HepG2 (cell line): ENCODE data around the gene HNRNPA1. TPM values are rescaled to one million over a fixed set of nuclear protein-coding genes. Genes with fewer than 3 reads are reported as not detected.

Experiments used
- FLYWCH1 ChIP-seq: sonication (generic); formaldehyde crosslinking; IDR thresholded peaks from 2 replicates; pipeline ENCODE4 v1.8.1; 2023; ENCODE audit warnings: mild to moderate bottlenecking, missing genetic modification reagents
- MAZ ChIP-seq, 2 experiments: sonication (generic) in 1 of 2; formaldehyde crosslinking in 1 of 2; IDR thresholded peaks; 2 replicates each; pipeline versions ENCODE4 v1.5.0 to v1.6.1; 2012 to 2020; ENCODE audit warnings: low read depth in 2 of 2, mild to moderate bottlenecking in 2 of 2, borderline replicate concordance in 1 of 2, improper control_type of control experiment in 1 of 2, low read length in 1 of 2, missing genetic modification reagents in 1 of 2, moderate library complexity in 1 of 2
- MBD4 ChIP-seq: IDR thresholded peaks from 2 replicates; pipeline ENCODE4 v1.6.1; 2012; ENCODE audit warnings: low read length, inconsistent platforms, borderline replicate concordance
- POLR2G ChIP-seq: fragments of 200-400 bp; formaldehyde crosslinking; IDR thresholded peaks from 2 replicates; pipeline ENCODE4 v1.6.1; 2018; ENCODE audit warnings: mild to moderate bottlenecking, low read depth, low read length, moderate library complexity
- RBM22 ChIP-seq: fragments of 200-400 bp; formaldehyde crosslinking; optimal IDR thresholded peaks from 2 replicates; pipeline ENCODE3; 2017; ENCODE audit warnings: mild to moderate bottlenecking, low read length, moderate library complexity
- SRSF4 ChIP-seq: fragments of 200-400 bp; formaldehyde crosslinking; IDR thresholded peaks from one replicate; pipeline ENCODE4 v1.6.1; 2018; ENCODE audit warnings: mild to moderate bottlenecking, low read depth, low read length, moderate library complexity; ENCODE audit not compliant: poor library complexity, severe bottlenecking
- XRCC5 ChIP-seq: fragments of 200-400 bp; formaldehyde crosslinking; optimal IDR thresholded peaks from 2 replicates; pipeline ENCODE3; 2017; ENCODE audit warnings: mild to moderate bottlenecking, low read length
- ZNF296 ChIP-seq: sonication (generic); formaldehyde crosslinking; conservative IDR thresholded peaks from 2 replicates; pipeline ENCODE4 v1.5.0; 2020; ENCODE audit warnings: mild to moderate bottlenecking, missing genetic modification reagents
- ZNF367 ChIP-seq: sonication (generic); formaldehyde crosslinking; IDR thresholded peaks from 2 replicates; pipeline ENCODE4 v1.4.0; 2020; ENCODE audit warnings: missing genetic modification reagents, borderline replicate concordance
- ZNF496 ChIP-seq: sonication (generic); formaldehyde crosslinking; IDR thresholded peaks from 2 replicates; pipeline ENCODE4 v1.8.1; 2023; ENCODE audit warnings: mild to moderate bottlenecking, moderate library complexity, missing genetic modification reagents; ENCODE audit not compliant: insufficient replicate concordance
- ZNF552 ChIP-seq: sonication (generic); formaldehyde crosslinking; IDR thresholded peaks from 2 replicates; pipeline ENCODE4 v1.9.0; 2022; ENCODE audit warnings: missing genetic modification reagents, mild to moderate bottlenecking, borderline replicate concordance
- ZNF670 ChIP-seq: sonication (generic); formaldehyde crosslinking; IDR thresholded peaks from 2 replicates; pipeline ENCODE4 v1.8.0; 2022; ENCODE audit warnings: mild to moderate bottlenecking, missing genetic modification reagents, borderline replicate concordance
- ZZZ3 ChIP-seq: sonication (generic); formaldehyde crosslinking; IDR thresholded peaks from 2 replicates; pipeline ENCODE4 v1.4.0; 2020; ENCODE audit warnings: missing genetic modification reagents, mild to moderate bottlenecking, borderline replicate concordance
- polyA plus RNA-seq, 8 experiments: library from polyadenylated mRNA; depleted of rRNA in 3 of 8; stranded (reverse) in 7 of 8; unstranded in 1 of 8; fragments of >200 nt; fragmentation: Illumina TruSeq in 4 of 8; extraction: Trizol in 4 of 8; gene quantifications; 2 replicates each; pipeline versions ENCODE4 v1.2.1 to v1.2.3, GENCODE V29; 2011 to 2016; ENCODE audit warnings: low read depth in 4 of 8, missing spikeins in 1 of 8, mixed read lengths in 1 of 8; ENCODE audit not compliant: insufficient read depth in 1 of 8
- total RNA-seq, 5 experiments: library from RNA; depleted of rRNA; stranded (reverse); fragments of >200 nt; fragmentation: Illumina TruSeq; extraction: Trizol; gene quantifications; 2 replicates each; pipeline ENCODE4 v1.2.3, GENCODE V29; 2016; ENCODE audit warnings: low read depth in 1 of 5
- TF ChIP-seq, protein P1 (sequence below): sonication (generic); formaldehyde crosslinking; IDR thresholded peaks from 2 replicates; pipeline ENCODE4 v1.8.1; 2023; ENCODE audit warnings: missing genetic modification reagents, mild to moderate bottlenecking, borderline replicate concordance
- TF ChIP-seq, protein P2 (sequence below): IDR thresholded peaks from 2 replicates; pipeline ENCODE4 v1.6.1; 2016; ENCODE audit warnings: mild to moderate bottlenecking, missing biosample characterization, missing genetic modification reagents
- TF ChIP-seq, protein P3 (sequence below): sonication (generic); formaldehyde crosslinking; IDR thresholded peaks from 2 replicates; pipeline ENCODE4 v1.5.0; 2020; ENCODE audit warnings: missing genetic modification reagents, mild to moderate bottlenecking, borderline replicate concordance
- TF ChIP-seq, protein P4 (sequence below): sonication (generic); formaldehyde crosslinking; IDR thresholded peaks from 2 replicates; pipeline ENCODE4 v1.4.0; 2020; ENCODE audit warnings: missing genetic modification reagents, borderline replicate concordance
- TF ChIP-seq, protein P5 (sequence below): sonication (generic); formaldehyde crosslinking; IDR thresholded peaks from 2 replicates; pipeline ENCODE4 v1.4.0; 2020; ENCODE audit warnings: missing genetic modification reagents
- TF ChIP-seq, protein P6 (sequence below): sonication (generic); formaldehyde crosslinking; IDR thresholded peaks from 2 replicates; pipeline ENCODE4 v1.5.0; 2020; ENCODE audit warnings: missing genetic modification reagents

The HNRNPA1 gene
- total and polyA plus RNA-seq, 2 of the 13 experiments (the other 11 are each of a cell fraction or from before 2014, with no cell fraction given) = 535 to 1,820 TPM

DNA sequence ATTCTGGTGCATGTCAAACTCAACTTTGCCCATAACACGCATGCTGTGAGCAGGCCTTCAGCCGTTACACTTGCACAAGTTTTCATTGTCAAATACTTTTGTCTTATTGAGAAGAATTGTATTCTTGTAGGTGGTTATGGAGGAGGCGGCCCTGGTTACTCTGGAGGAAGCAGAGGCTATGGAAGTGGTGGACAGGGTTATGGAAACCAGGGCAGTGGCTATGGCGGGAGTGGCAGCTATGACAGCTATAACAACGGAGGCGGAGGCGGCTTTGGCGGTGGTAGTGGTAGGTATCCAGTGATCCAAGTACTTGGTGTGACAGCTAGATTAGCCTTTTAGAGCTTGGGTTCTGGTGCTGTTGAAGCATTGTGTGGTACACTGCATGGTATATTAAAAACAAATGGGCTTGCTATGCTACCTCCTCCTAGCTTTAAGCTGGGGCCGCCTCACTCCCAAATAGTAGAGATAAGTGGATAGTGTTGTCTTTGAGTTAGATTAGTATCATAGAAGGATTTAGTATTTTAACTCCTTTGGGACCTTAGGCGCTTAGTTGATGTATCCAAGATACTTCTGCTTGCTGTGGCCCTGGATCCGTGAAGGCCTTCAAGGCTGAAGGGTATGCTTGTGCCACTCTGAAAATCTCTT lies 2.5 kb downstream of the HNRNPA1 start (continued):
- TF ChIP-seq ZNF552 (CRISPR knock-in tag) (no peak), XRCC5 (no peak), ZNF367 (CRISPR knock-in tag) (no peak), POLR2G (peak; percentile 21; the same call in 1 of the 2 replicates), ZNF670 (no peak), MAZ (IDR thresholded peaks at IDR 0.05; ENCODE audit: borderline replicate concordance, low read depth, low read length) (no peak), MAZ (CRISPR knock-in tag; IDR thresholded peaks at IDR 0.05; ENCODE audit: low read depth) (no peak), ZNF496 (CRISPR knock-in tag) (no peak), ZZZ3 (CRISPR knock-in tag) (no peak), RBM22 (peak; percentile 73), SRSF4 (no peak), FLYWCH1 (CRISPR knock-in tag) (no peak), ZNF296 (CRISPR knock-in tag) (no peak), MBD4 (0 out of 2 replicates have a peak, but pooled peaks have one; percentile 56)
- TF ChIP-seq, protein P1, sequence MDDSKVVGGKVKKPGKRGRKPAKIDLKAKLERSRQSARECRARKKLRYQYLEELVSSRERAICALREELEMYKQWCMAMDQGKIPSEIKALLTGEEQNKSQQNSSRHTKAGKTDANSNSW (CRISPR knock-in tag) = no peak
- TF ChIP-seq, protein P2, sequence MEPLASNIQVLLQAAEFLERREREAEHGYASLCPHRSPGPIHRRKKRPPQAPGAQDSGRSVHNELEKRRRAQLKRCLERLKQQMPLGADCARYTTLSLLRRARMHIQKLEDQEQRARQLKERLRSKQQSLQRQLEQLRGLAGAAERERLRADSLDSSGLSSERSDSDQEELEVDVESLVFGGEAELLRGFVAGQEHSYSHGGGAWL (CRISPR knock-in tag) = no peak
- TF ChIP-seq, protein P3, sequence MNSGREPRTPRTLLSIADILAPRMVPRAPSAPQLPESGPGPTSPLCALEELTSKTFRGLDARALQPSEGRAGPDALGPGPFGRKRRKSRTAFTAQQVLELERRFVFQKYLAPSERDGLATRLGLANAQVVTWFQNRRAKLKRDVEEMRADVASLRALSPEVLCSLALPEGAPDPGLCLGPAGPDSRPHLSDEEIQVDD = no peak
- TF ChIP-seq, protein P4, sequence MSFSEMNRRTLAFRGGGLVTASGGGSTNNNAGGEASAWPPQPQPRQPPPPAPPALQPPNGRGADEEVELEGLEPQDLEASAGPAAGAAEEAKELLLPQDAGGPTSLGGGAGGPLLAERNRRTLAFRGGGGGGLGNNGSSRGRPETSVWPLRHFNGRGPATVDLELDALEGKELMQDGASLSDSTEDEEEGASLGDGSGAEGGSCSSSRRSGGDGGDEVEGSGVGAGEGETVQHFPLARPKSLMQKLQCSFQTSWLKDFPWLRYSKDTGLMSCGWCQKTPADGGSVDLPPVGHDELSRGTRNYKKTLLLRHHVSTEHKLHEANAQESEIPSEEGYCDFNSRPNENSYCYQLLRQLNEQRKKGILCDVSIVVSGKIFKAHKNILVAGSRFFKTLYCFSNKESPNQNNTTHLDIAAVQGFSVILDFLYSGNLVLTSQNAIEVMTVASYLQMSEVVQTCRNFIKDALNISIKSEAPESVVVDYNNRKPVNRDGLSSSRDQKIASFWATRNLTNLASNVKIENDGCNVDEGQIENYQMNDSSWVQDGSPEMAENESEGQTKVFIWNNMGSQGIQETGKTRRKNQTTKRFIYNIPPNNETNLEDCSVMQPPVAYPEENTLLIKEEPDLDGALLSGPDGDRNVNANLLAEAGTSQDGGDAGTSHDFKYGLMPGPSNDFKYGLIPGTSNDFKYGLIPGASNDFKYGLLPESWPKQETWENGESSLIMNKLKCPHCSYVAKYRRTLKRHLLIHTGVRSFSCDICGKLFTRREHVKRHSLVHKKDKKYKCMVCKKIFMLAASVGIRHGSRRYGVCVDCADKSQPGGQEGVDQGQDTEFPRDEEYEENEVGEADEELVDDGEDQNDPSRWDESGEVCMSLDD (CRISPR knock-in tag) = no peak
- TF ChIP-seq, protein P5, sequence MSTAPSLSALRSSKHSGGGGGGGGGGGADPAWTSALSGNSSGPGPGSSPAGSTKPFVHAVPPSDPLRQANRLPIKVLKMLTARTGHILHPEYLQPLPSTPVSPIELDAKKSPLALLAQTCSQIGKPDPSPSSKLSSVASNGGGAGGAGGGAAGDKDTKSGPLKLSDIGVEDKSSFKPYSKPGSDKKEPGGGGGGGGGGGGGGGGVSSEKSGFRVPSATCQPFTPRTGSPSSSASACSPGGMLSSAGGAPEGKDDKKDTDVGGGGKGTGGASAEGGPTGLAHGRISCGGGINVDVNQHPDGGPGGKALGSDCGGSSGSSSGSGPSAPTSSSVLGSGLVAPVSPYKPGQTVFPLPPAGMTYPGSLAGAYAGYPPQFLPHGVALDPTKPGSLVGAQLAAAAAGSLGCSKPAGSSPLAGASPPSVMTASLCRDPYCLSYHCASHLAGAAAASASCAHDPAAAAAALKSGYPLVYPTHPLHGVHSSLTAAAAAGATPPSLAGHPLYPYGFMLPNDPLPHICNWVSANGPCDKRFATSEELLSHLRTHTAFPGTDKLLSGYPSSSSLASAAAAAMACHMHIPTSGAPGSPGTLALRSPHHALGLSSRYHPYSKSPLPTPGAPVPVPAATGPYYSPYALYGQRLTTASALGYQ (CRISPR knock-in tag) = no peak
- TF ChIP-seq, protein P6, sequence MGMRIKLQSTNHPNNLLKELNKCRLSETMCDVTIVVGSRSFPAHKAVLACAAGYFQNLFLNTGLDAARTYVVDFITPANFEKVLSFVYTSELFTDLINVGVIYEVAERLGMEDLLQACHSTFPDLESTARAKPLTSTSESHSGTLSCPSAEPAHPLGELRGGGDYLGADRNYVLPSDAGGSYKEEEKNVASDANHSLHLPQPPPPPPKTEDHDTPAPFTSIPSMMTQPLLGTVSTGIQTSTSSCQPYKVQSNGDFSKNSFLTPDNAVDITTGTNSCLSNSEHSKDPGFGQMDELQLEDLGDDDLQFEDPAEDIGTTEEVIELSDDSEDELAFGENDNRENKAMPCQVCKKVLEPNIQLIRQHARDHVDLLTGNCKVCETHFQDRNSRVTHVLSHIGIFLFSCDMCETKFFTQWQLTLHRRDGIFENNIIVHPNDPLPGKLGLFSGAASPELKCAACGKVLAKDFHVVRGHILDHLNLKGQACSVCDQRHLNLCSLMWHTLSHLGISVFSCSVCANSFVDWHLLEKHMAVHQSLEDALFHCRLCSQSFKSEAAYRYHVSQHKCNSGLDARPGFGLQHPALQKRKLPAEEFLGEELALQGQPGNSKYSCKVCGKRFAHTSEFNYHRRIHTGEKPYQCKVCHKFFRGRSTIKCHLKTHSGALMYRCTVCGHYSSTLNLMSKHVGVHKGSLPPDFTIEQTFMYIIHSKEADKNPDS = no peak
